Measurements from ENCODE around the gene SUSD4.

Gene SUSD4

DNA sequence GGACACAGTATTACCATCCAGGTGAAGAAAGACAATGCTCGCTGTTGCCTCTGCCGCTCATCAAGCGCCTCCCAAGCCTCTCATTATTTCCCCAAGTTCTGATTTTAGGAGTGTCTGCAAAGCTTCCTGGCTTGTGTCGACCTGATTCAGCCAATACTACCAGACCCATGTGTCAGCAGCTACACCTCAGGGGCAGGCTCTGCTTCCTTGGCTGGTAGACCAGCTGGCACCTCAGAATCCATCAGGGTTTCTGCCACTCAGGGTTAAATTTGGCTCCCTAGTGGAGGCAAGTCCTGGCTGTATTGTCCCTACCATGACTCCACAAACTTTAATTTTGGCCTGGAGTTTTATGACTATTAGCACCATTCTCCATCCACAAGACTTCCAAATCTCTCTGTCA lies 35.4 kb downstream of the SUSD4 start:
- no peak for DNase-seq

DNA sequence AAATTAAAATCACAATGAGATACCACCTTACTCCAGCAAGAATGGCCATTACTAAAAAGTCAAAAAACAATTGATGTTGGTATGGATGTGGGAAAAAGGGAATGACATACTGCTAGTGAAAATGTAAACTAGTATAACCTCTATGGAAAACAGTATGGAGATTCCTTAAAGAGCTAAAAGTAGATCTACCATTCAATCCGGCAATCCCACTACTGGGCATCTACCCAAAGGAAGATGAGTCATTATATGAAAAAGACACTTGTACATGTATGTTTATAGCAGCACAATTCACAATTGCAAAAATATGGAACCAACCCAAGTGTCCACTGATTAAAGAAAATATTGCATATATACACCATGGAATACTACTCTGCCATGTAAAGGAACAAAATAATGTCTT lies 37.2 kb downstream of the SUSD4 start:
- no peak for DNase-seq

DNA sequence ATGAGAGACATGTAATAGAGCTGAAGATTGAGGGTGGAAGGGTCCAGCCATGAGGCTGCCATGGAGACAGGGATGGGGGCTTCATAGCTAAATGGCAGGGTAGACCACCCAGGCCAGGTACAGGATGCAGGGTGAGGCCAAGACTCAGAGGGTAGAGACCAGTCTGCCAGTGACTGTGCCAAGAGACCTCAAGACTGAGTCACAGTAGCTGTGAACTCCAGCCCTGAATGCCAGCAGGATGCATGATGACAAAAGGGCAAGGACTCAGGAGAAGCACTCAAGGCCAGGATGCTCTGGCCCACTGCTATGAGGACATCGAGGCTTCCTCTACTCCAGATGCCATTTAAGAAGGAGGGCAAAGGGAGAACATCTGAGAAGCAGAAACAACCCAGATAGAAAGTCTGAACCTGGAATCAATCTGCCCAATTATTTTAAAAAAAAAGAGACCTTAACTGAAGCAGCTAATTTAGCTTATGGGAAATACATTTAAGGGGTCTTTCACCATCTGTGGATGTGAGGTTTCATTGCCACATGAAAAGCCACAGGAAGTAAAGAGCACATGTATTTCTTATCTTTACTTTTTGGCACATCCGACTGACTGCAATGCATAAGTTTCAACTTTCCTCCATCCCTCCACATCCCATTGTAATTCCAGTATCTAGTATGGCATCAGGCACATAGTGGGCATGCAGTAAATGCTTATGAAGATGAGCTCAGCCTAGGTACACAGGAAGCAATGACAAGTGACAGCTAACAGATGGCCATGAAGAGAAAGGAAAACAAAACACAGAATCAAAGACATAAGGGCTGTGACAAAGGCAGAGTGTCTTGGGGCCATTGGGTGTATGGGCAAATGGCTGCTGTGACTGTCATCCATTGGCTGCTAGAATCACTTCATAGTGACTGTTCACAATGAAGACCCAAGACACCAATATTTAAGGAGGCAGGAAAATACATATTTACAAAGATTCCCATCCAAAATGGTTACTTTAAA lies 40.2 kb downstream of the SUSD4 start:
- DNase-seq: no peak

DNA sequence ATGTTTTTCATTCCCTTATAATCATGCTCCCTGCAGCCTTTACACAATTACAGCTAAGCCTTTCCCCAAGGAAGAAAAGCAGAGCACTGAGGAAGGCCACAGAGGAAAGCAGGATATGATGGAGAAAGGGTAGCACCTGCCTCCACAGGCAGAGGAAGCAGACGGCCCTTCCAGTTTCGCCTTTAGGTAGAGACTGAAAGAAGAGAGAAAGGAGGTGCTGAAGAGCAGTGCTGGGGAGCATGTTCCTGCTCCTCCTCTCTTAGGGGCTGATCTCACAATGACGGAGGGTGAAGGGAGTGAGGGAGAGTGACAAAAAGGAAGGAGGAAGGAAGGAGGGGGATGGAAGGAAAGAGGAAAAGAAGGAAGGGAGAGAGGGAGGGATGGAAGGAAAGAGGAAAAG lies 41.1 kb downstream of the SUSD4 start:
- DNase-seq: no peak

DNA sequence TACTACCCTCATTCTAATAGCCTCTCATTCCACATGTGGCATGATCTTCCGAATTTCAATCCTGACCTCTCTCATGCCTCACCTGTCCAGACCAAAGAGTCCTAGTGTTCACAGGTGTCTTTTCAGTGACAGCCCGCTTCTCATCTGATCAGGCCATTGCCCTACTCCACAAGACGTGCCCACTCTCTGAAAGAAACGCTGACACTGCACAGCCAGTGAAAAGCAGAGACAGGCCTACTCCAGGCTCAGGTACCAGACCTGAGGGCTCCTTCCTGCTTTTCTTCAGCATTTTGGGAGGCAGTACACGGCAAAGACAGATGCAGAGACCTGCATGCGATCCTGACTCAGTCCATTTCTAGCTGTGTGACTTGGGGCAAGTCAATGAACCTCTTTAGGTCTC lies 43.0 kb downstream of the SUSD4 start:
- no peak for DNase-seq

DNA sequence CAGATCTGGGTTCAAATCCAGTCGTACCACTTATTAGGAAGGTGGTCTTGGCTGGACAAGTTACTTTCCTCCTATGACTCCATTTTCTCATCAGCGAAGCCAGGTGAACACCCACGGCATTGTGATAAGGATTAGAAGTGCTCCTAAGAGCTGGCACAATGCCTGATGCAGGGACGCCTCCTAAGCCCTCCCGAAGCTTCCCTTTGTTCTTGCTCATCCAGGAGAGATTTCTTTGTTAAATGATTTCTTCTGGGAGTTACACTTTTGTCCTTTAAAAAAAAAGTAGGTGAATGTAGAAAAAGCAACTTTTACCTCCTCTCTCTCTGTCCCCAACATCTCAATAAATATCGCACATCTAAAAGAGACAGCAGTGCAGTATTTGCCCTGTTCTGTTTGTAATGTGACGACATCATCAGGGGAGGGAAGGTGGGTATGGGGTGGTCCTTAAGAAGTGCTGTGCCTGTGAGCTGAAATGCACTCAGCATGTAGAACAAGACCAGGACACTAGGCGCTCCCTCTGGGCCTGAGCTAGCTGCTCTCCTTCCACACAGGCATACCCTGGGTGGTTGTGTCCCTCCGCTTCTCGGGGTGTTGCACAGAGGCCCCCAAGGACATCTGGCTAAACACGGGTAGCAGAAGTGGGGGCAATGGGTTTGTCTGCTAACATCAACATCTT lies 43.9 kb downstream of the SUSD4 start:
- DNase-seq: no peak

DNA sequence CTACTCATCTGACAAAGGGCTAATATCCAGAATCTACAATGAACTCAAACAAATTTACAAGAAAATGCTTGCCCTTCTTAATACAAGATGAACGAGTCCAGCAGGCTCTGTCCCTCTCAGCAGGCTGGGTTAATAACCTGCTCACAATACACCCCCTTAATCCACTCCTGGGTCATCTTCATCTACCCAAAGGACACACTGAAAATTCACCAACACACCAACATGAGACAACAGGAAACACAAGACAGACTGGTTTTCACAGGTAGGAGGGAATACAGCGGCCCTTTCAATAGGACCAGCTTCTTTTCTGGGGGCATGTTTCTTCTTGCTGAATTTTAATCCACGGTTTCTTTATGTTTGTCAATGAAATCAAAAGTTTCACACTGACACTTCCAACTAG lies 44.6 kb downstream of the SUSD4 start:
- no peak for DNase-seq

DNA sequence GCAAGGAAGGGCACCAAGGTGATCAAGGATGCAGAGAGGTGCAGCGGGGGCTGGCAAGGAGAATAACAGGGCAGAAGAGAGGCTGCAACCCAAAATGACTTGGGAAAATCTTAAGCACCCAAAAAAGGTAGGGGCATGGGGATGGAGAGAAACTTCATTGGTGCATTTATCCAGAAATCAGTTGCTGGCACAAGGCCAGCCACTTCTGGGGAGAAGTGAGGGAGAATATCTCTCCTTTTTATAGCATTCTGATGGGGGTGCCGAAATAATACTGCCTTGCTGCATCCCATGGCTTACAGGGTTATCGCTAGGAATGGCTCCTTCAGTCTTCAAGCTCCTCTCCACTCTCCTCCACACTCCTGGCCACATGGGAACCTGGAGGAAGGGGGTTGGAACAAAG lies 47.9 kb downstream of the SUSD4 start:
- DNase-seq: no peak

DNA sequence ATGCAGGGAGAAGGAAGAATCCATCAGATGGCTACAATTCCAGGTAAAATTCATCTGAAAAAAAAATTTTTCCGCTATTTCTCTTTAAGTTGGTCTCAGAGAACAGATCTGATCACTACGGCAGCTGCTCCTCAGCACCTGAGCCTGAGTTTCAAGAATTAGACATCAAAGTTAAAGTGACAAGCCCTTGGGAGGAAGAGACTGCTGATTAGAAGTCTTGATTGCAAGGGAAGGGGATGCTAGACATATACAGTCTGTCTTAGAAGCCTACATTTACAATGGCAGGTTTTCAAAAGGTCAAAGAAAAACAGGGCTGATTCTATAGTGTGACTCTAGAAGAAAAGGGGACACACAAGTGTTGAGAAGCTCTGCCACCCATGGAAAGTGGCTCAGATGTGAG lies 48.3 kb downstream of the SUSD4 start:
- DNase-seq: no peak

DNA sequence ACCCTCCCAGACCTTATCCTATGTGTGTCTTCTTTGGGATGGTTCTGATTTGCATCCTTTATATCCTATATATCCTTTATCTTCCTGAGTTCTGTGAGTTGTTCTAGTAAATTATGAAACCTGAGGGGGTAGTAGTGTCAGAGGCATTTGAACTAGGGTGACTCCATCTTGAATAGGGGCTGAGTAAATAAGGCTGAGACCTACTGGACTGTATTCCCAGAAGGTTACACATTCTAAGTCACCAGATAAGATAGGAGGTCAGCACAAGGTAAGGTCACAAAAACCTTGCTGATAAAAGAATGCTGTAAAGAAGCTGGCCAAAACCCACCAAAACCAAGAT lies 50.6 kb downstream of the SUSD4 start:
- DNase-seq: no peak

DNA sequence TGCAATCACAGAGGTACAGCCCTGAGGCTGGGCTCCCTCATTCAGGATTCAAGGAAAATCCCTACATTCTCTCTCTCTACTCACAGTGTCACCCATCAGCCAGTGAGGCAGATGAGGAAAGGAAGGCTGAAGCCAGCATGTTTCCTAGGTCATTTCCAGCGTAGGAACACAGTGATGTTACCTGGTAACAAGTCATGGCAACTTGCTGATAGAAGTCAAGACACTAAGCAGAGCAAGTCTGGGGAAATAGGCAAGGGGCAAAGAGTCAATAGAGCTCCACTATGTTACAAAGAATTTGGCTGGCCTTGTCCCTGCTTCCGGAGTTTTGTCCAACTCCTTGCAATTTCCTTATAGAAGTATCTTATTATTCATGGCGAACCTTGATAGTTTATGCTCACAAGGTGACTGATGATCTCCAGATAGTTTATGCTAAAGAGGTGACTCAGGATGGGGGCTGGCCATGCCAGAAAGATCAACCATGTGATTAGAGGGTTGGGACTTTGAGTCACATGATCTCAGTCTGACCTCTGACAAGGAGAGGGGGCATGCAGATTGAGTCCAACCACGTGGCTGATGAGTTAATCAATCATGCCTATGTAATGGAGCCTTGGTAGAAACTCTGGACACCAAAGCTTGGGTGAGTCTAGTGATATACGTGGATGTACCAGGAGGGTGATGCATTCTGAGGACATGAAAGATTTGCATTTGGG lies 51.1 kb downstream of the SUSD4 start:
- no peak for DNase-seq

DNA sequence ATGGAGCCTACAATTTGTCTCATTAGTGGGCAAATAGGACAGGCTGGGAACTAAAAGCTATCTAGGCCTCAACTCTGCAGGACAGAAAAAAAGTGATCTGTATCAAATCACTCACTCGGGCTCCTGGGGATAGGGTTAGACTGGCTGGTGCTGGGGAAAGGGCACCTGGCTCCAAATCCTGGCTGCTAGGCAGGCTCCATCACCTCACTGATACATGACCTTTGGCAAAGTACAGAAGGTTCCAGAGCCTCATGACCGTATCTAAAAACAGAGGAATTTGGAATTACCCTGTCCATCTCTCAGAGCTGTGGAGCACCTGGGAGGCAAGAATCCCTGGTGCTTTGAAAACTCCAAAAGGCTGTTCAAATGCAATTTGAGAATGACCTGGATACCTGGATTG lies 51.7 kb downstream of the SUSD4 start:
- DNase-seq: no peak

DNA sequence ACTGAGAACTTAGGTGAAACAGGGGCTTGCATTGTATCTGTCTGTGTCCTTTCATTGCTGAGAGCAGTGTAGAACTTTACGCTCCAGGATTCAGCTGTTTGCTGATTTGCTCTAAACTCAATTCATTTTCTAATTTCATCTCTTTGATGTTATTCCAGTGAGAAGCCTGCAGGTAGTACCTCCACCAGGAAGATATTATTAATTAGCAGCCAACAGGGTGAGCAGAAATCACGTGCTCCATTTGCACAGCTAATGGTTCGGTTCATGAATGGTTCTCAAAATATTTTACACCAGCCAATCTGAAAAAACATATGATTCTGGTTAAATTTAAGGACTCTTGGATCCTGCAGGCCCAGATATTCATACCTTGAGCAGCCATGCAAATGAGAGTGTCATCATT lies 52.1 kb downstream of the SUSD4 start:
- no peak for DNase-seq

DNA sequence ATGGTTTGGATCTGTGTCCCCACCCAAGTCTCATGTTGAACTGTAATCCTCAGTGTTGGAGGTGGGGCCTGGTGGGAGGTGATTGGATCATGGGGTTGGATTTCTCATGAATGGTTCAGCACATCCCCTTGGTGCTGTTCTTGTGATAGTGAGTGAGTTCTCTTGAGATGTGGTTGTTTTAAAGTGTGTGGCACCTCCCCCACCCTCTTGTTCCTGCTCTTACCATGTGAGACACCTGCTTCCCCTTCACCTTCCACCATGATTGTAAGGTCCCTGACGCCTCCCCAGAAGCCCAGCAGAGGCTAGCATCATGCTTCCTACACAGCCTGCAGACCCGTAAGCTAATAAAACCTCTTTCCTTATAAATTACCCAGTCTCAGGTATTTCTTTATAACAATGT lies 55.8 kb downstream of the SUSD4 start:
- DNase-seq: no peak

DNA sequence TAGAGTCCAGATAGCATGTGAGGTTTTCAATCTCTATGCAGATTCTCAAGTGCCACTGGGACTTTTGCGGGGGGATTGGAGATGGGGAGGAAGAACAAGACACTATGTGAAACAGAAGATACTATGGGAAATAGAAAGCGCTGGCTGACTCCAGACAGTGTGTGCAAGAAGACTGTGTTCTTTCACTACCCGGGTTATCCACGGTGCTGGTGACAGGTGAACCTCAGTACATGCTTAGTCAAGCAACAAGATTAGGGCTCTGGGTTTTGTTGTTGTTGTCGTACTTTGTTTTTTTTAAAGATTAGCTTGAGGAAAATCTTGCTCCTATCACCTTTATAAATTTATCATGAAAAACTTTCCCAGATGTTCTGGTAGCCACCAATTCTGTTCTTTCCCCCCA lies 56.4 kb downstream of the SUSD4 start:
- DNase-seq: no peak

DNA sequence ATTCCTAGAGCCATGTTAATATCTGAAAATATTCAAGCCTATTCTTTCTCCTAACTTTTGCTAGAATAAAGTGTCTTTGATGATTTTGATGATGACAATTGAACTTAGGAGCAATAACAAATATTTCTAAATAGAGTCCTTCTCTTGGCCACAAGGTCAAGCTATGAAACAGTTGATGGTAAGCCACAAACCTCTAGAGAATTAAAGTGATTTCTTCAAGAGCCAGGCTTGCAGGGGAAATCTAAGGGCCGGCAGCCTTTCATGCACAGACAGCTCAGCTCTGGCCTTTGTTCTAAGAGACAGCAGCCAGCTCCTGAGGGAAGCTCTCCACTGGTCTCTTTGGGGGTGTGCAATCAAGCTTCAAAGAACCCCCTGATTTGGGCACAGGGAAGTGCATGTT lies 59.0 kb downstream of the SUSD4 start:
- DNase-seq: no peak

DNA sequence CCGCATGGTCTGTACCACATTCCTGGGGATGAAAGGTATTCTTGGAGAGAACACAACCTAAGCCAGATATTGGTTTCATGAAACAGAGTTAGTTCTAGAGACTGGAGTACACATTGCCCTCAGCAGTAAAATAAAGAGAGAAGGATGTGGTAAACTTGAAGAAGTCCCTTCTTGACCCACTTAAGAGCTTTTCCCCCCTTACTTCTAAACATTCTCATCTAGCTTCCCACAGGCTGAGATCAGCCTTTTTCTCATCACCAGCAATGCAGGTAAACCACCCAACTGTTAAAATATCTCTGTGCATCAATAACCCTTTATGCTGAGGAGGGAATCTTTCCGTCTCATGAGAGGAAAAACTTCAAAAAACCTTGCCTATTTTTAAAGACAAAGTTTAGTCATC lies 62.6 kb downstream of the SUSD4 start:
- DNase-seq: peak; percentile 3

DNA sequence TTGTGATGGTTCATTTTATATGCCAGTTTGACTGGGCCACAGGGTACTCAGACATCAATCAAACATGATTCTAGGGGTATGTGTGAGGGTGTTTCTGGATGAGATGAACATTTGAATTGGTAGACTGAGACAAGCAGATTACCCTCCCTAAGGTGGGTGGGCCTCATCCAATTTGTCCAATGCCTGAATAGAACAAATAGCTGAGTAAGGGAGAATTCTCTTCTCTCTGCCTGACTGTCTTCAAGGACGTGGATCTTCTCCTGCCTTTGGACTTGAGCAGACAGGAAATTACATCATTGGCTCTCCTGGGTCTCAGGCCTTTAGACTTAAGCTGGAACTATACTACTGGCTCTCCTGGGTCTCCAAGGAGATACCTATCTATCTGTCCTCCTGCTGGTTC lies 64.4 kb downstream of the SUSD4 start:
- DNase-seq: no peak

DNA sequence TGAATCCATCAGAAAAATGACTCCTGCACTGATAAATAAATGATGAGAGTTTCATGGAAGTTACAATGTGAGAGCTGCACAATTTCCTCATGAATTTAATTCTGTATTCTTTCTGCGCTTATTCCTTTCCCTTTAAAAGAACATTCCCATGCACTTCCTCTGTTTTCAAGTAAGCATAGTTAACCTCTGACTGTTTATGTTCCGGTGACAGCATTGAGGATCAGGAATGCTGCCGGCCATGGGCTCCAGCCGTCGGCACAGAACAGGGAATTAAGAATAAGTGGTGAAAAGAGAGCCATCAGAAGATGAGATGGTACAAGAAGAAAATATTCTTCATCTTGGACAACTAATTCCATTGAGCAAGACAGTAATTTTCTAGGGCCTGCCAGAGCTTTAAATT lies 65.3 kb downstream of the SUSD4 start:
- DNase-seq: no peak

DNA sequence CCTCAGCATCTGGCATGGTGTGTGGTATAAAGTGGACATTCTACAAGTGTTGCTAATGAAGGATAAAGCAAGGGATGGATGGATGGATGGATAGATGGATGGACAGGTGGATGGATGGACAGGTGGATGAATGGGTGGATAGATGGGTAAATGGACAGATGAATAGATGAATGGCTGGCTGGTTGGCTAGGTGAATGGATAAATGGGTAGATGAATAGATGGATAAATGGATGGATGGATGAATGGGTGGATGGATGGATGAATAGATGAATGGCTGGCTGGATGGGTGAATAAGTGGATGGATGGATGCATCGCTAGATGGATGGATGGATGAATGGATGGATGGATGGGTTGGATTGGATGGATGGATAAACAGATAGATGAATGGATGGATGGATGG lies 66.2 kb downstream of the SUSD4 start:
- no peak for DNase-seq

DNA sequence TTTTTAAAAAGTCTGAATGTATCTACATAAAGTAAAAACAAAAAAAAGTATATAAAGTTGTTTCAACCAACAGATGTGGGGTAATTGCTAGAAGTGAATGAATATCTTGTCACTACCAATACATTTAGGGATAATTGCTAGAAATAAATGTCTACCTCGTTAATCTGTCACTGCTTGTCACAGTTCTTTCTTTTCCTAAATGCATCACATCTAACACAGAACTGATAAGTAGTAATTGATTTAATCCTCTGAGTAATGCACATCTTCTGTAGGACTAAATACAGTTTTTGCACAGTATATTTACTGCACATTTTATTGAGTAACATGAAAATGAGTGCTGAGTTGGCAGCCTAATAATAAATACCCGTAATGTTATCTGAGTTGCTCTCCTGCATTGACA lies 72.2 kb downstream of the SUSD4 start:
- DNase-seq: no peak

DNA sequence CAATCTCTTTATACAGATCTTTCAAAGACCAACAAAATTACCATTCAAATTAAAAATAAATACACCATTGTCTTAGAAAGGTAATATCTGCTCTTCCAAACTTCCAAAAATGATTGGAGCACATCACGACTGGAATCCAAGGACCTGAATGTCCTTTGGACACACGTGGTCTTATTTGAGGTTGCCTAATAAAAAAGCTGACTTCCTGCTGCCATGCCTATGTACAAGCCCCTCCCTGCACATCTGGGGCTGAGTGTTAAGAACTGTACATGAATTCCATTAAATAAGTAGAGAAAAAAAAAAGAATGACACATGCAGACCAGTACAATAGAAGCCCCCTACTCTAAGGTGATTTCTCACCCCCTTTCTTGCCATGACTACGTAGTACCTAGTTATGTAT lies 73.6 kb downstream of the SUSD4 start:
- no peak for DNase-seq

DNA sequence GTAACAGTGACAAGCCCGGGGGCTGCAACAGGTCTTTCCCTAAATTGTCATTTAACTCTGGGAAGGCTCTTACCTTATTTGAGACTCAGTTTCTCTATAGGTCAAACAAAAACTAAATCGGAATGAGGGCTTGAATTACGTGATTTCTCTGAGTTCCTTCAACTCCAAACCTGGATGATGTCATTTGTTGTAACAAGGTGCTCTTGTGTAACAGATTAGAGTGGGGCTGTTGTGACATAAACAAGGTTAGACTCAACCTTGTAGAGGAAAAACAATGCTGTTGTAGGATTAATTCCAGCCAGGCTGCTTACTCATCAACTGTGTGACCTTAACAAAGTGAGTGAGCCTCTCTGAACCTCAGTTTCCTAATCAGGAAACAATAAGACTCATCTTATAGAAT lies 74.4 kb downstream of the SUSD4 start:
- DNase-seq: no peak

DNA sequence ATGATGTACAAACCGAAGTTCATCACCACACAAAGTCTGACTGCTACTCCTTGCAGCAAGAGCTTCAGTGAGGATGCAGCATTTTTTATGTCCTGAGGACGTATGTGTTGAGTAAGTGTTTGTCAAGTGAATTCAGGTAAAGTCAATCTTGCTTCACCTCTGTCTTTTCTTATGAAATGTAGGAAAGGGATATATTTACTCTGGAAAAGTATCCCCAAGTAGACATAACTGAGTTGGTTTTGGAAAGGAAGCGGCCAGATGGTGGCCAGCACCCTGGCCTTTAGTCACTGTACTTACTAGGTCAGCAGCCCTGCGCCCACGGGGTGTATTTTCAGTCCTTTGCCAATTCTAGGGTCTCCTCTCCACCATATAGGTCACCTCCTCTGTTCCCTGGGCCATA lies 75.2 kb downstream of the SUSD4 start:
- no peak for DNase-seq

All from CD4-positive, alpha-beta T cell treated with Interleukin-21 for 1 hour (primary cell).